ENCODE measurements around the gene MAD1L1.

DNA sequence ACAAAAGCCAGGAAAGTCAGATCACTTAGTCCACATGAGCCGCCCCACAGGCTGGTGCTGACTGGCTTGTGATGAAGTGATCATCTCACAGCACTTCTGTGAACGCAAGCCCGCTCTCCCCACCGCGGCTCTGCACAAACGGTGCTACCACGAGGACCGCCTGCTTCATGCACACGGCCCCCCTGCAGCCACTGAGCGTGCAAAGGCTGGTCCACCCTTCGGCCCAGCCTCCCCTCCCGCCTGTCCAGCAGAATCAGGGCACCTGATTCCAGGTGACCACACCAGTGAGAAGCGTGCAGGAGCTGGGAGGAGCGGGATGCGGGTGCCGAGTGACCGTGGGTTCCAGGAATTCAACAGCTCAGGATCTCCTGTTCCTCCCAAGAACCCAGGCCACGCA, 32.2 kb downstream of the MAD1L1 start:
- TF ChIP-seq, protein P1, sequence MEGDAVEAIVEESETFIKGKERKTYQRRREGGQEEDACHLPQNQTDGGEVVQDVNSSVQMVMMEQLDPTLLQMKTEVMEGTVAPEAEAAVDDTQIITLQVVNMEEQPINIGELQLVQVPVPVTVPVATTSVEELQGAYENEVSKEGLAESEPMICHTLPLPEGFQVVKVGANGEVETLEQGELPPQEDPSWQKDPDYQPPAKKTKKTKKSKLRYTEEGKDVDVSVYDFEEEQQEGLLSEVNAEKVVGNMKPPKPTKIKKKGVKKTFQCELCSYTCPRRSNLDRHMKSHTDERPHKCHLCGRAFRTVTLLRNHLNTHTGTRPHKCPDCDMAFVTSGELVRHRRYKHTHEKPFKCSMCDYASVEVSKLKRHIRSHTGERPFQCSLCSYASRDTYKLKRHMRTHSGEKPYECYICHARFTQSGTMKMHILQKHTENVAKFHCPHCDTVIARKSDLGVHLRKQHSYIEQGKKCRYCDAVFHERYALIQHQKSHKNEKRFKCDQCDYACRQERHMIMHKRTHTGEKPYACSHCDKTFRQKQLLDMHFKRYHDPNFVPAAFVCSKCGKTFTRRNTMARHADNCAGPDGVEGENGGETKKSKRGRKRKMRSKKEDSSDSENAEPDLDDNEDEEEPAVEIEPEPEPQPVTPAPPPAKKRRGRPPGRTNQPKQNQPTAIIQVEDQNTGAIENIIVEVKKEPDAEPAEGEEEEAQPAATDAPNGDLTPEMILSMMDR (IDR thresholded peaks at IDR 0.05): no peak
- TF ChIP-seq POLR2A (IDR thresholded peaks at IDR 0.05): no peak
